ENCODE measurements around the gene STX3. TPM values are rescaled to one million over a fixed set of nuclear protein-coding genes. Genes with fewer than 3 reads are reported as not detected.

STX3 gene
- total RNA-seq, 2 experiments from 2014 or later: 6.4 to 20.2 TPM

DNA sequence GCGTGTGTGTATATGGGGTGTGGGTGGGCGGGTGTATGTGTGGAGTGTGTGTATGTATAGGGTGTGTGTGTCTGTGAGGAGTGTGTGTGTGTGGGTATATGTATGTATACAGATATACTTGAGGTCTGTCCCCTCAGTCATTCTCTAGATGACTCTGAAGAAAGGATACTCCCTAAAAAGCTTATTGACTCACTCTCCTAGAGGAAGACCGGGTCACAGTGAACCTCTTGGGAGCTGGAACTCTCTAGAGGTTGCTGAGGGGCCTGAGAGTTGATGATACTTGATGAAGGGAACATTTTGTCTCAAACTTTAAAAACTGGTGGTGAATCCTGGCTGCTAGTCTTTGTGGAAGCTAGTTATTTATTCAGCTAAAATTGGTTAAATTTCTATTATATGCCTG is 15.1 kb downstream of the STX3 start:
- CTCF ChIA-PET (ENCODE audit: unreplicated experiment): no interaction called here
- intact Hi-C loops (cut with micrococcal nuclease; ENCODE audit: unreplicated experiment): no loop called here
- no peak overlapping the region for H3K4me3 ChIP-seq (ENCODE audit: low read depth, low read length, poor library complexity, severe bottlenecking)
- H4K20me1 ChIP-seq (ENCODE audit: insufficient read depth, low read length): no peaks in the 10 kb centered on the region
- no TSS peak for BruUV-seq (replicated peaks)
- TF ChIP-seq, protein P1, sequence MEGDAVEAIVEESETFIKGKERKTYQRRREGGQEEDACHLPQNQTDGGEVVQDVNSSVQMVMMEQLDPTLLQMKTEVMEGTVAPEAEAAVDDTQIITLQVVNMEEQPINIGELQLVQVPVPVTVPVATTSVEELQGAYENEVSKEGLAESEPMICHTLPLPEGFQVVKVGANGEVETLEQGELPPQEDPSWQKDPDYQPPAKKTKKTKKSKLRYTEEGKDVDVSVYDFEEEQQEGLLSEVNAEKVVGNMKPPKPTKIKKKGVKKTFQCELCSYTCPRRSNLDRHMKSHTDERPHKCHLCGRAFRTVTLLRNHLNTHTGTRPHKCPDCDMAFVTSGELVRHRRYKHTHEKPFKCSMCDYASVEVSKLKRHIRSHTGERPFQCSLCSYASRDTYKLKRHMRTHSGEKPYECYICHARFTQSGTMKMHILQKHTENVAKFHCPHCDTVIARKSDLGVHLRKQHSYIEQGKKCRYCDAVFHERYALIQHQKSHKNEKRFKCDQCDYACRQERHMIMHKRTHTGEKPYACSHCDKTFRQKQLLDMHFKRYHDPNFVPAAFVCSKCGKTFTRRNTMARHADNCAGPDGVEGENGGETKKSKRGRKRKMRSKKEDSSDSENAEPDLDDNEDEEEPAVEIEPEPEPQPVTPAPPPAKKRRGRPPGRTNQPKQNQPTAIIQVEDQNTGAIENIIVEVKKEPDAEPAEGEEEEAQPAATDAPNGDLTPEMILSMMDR (conservative IDR thresholded peaks at IDR 0.05; ENCODE audit: low read length): no peak
- no peak for DNase-seq (ENCODE audit: low spot score)
- H3K9me3 ChIP-seq (ENCODE audit: low read length): no peaks in the 10 kb centered on the region
- peaks cover 7% of the 10 kb centered on the region for H3K36me3 ChIP-seq (ENCODE audit: insufficient read depth, low read length)
- H2AFZ ChIP-seq (ENCODE audit: low read length): no peak overlapping the region
- no peaks in the 10 kb centered on the region for H3K9me2 ChIP-seq (ENCODE audit: insufficient read depth, low read length)
- H3K27ac ChIP-seq (ENCODE audit: low read depth, low read length, poor library complexity, severe bottlenecking): no peak overlapping the region
- no peak overlapping the region for H3K4me2 ChIP-seq (ENCODE audit: low read length)
- H3K79me2 ChIP-seq (ENCODE audit: insufficient read depth, low read depth, low read length): no peaks in the 10 kb centered on the region
- peaks cover 39% of the 10 kb centered on the region for H3K4me1 ChIP-seq (ENCODE audit: insufficient read depth, low read length, poor library complexity, severe bottlenecking)
- POLR2A ChIA-PET: interaction anchor here (0.7 to 0.8 kb wide), 2 partner anchors 31 to 39 kb away, joined by 3 read pairs; no protein-coding TSS in a partner anchor

DNA sequence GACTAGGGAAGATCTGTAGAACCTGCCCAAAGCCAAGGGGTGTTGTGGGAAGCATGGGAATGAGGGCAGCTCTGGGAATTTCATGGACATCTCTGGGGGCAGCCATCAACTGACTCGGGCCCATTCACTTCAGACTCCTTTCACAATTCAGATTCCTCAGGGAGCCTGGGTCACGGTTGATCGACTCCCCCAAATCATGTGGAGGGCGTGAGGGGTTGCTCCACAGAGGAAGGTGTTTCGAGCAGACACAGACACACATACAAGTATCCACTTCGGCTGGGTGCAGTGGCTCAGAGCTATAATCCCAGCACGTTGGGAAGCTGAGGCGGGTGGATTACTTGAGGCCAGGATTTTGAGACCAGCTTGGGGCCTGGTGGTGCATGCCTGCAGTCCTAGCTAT is 15.7 kb downstream of the STX3 start:
- Histone ChIP-seq H2AFZ (ENCODE audit: low read length) (no peak overlapping the region), H3K9me2 (ENCODE audit: insufficient read depth, low read length) (no peaks in the 10 kb centered on the region), H3K4me2 (ENCODE audit: low read length) (no peak overlapping the region), H3K4me1 (ENCODE audit: insufficient read depth, low read length, poor library complexity, severe bottlenecking) (peaks cover 35% of the 10 kb centered on the region), H3K27ac (ENCODE audit: low read depth, low read length, poor library complexity, severe bottlenecking) (no peak overlapping the region), H3K9me3 (ENCODE audit: low read length) (no peaks in the 10 kb centered on the region), H3K36me3 (ENCODE audit: insufficient read depth, low read length) (peaks cover 7% of the 10 kb centered on the region), H3K4me3 (ENCODE audit: low read depth, low read length, poor library complexity, severe bottlenecking) (no peak overlapping the region), H4K20me1 (ENCODE audit: insufficient read depth, low read length) (no peaks in the 10 kb centered on the region), H3K79me2 (ENCODE audit: insufficient read depth, low read depth, low read length) (no peaks in the 10 kb centered on the region)
- POLR2A ChIA-PET: interaction anchor here (0.7 to 0.8 kb wide), 2 partner anchors 31 to 38 kb away, joined by 3 read pairs; no protein-coding TSS in a partner anchor
- intact Hi-C loops (cut with micrococcal nuclease; ENCODE audit: unreplicated experiment): no loop called here
- BruUV-seq (replicated peaks): no TSS peak
- no peak for DNase-seq (ENCODE audit: low spot score)
- TF ChIP-seq, protein P1 (conservative IDR thresholded peaks at IDR 0.05; ENCODE audit: low read length): no peak
- TF ChIP-seq EZH2phosphoT487 (IDR thresholded peaks at IDR 0.05; ENCODE audit: borderline replicate concordance, low read depth, low read length): no peak
- CTCF ChIA-PET (ENCODE audit: unreplicated experiment): no interaction called here

DNA sequence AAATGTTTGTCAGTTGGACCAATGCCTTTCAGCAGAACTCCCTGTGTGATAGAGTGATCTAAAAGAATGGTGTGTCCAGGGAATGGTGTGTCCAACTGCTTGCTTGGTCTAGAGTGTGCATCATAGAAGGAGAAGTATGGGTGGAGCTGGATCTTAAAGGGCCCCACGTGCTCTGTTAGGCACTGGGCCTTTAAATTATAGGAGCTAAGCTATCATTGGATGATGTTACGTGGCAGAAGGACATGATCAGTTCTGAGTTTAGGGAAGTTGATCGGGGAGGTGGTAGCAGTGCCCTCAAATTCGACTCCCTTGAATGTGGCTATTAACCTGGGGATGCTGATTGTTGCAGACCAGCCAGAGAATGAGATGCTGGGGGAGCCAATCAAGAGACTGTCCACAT is 16.4 kb downstream of the STX3 start:
- no peaks in the 10 kb centered on the region for H4K20me1 ChIP-seq (ENCODE audit: insufficient read depth, low read length)
- TF ChIP-seq EZH2phosphoT487 (IDR thresholded peaks at IDR 0.05; ENCODE audit: borderline replicate concordance, low read depth, low read length): no peak
- TF ChIP-seq, protein P1 (conservative IDR thresholded peaks at IDR 0.05; ENCODE audit: low read length): no peak
- no peak for DNase-seq (ENCODE audit: low spot score)
- H3K27ac ChIP-seq (ENCODE audit: low read depth, low read length, poor library complexity, severe bottlenecking): peak overlapping the region; percentile 51
- intact Hi-C loops (cut with micrococcal nuclease; ENCODE audit: unreplicated experiment): no loop called here
- H3K9me2 ChIP-seq (ENCODE audit: insufficient read depth, low read length): no peaks in the 10 kb centered on the region
- BruUV-seq (replicated peaks): no TSS peak
- peaks cover 28% of the 10 kb centered on the region for H3K4me1 ChIP-seq (ENCODE audit: insufficient read depth, low read length, poor library complexity, severe bottlenecking)
- H3K9me3 ChIP-seq (ENCODE audit: low read length): no peaks in the 10 kb centered on the region
- POLR2A ChIA-PET: interaction anchor here (1.1 to 2.3 kb wide), 5 partner anchors 15 to 30 kb away, joined by 3 to 11 read pairs (median 4); no protein-coding TSS in a partner anchor
- CTCF ChIA-PET (ENCODE audit: unreplicated experiment): no interaction called here
- H3K4me2 ChIP-seq (ENCODE audit: low read length): peak overlapping the region; percentile 62
- peak overlapping the region; percentile 86; the same call in 1 of the 2 replicates for H2AFZ ChIP-seq (ENCODE audit: low read length)
- peaks cover 7% of the 10 kb centered on the region for H3K36me3 ChIP-seq (ENCODE audit: insufficient read depth, low read length)
- H3K79me2 ChIP-seq (ENCODE audit: insufficient read depth, low read depth, low read length): no peaks in the 10 kb centered on the region
- H3K4me3 ChIP-seq (ENCODE audit: low read depth, low read length, poor library complexity, severe bottlenecking): peak overlapping the region; percentile 9

All from OCI-LY7 (cell line).